ENCODE measurements around the gene INPP4B.

INPP4B gene

DNA sequence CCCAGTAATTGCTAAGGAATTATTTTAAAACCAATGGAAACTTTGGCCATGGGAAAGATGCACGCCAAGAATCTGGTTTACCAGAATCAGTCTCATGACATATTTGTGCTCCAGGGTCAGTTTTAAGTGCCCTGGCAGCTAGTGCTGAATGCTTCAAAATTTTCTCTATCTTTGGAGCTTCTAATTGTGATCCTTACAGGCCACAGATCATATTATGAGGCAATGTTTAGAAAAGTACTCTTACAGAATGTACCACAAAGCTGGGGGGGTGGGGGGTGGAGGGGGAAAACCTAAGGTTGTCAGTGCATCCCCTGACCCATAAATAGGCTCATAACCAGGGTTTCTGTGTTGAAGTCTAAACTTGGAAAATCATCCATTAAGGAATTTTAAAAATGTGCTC, 514.5 kb downstream of the INPP4B start:
- no peak for DNase-seq

DNA sequence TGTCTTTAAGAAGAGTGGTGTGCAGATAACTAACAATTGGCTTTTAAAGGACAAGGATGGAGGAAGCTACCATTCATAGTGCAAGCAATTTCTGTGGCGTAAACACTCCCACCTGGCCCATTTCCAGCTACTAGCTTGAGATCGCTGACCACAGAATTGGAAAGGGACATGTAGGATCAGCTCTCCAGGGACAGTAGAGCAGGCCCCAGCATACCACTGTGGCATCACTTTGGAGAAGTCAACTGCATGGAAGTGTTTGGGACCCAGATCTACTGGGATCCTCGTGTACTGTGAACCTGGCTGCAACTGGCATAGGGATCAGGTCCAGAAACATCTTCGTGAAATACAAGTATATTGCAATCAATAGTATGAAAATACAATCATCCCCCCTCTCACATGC, 515.0 kb downstream of the INPP4B start:
- DNase-seq, result no peak

DNA sequence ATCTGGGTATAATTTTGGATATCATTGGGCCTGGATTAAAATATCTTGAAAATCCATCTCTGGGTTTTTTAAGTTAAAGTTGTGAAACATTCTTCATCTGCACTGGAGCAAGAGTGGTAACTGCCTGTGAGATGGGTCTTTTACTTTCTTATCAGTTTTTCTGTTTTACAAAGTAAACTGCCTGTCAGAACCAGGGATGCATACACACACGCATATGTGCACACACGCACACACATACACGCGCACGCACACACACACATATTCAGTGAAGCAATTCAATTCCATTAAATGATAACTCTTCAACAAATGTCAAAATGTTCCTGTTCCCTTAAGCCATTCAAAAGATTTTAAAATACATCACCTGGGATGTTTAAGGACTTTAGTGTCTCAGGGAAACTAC, 515.8 kb downstream of the INPP4B start:
- no peak for DNase-seq

DNA sequence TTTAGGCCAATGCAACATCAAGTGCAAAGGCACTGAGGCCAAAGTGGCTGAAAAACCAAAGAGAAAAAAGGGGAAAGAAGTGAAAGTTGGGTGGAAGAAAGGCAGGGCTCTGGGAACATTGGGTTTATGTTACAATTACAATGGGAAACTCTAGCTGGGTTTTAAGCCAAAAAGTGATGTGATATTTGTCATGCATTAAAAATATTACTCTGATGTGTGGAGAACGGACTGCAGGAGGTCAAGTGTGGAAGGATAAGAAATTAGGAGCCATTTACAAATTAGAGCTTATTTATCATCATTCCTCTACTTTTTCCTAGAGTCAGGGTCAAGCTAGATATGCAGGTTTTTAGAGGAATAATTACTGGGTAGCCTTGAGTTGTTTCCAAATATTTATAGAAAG, 516.8 kb downstream of the INPP4B start:
- no peak for DNase-seq

DNA sequence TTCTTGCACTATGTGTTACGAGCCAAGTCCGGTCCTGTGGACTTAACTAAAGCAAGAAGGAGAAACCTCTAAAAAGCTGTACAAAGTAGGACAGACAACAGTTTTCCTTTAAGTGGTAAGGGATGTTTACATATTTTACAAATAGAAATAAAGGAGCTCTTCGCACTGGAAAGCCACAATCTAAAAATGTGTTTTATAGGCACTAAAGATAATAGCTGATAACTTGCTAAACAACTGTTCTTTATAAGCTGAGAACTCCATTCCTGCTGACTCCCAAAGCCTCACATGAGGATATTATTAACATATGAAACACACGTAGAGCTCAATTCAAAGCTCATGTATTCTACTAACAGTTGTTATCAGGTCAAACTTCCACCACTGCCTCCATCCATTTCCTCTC, 519.9 kb downstream of the INPP4B start:
- DNase-seq, result no peak

DNA sequence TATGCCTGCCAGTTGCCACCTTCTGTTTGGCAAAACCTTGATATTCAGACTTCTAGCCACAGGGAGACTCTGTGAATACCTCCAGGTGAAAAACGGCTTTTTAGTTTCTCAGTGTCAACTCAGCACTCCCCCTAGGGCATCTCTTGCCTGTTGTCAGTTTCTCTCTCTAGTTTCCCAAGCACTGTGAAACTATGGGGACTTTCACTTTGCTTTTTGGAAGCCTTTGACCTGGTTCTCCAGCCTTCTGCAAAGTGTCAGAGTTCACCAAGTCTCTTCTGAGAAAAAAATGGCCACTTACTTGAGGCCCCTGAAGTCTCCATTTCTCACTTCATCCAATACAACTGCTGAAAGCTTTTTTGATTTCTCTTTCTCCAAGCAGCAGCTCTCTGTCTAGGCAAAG, 521.5 kb downstream of the INPP4B start:
- no peak for DNase-seq

DNA sequence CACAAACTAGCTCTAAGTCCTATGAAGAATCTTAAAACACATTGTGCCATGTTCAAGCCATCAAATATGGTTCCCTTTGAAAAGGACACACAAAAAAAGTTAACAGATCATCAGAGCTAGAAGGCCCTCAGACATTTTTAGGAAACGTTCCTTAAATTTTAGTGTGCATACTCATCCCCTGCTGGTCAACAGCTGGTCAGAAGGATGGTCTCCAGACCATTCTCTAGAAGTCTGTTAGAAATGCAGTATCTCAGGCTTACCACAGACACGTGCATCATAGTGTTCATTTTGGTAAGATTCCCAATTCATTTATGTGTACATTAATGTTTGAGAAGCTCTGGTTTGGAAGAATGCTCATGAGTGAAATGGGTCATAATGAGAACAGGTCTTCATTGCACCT, 523.1 kb downstream of the INPP4B start:
- DNase-seq, result no peak

DNA sequence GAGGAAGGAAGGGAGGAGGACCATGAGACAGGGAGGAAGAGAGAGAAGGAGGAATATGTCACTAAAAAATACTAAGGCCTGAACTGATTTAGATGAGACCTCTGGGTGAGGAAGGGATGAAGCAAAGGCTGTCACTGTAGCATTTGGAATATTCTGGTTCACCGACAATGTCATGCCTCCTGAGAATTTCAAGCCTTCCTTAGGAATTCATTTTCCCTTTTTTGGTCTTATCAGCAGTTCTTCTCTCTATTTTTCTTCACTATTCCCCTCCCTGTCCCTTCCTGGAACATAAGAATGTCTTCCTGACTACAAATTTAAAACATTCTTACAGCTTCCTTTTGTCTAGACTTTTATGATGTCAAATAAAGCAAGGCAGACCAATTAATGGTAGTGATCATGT, 527.8 kb downstream of the INPP4B start:
- no peak for DNase-seq

DNA sequence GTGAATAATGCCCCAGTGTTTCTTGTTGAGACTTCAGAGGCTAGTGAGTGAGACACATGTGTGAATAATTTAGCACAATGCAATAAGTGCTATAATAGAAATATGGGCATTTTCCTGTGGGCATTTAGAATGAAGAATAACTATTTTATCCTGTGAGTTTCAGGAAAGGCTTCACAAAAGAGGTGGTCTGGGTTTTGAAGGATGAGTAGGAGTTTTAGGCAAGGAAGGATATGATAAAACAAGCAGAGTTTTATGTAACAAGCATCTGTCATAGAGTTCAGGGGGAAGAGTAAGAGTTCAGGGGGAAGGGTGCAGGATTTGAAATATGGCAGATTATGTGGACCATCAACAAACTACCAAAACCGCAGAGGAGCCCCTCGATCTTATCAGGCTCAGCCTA, 529.2 kb downstream of the INPP4B start:
- DNase-seq, result no peak

DNA sequence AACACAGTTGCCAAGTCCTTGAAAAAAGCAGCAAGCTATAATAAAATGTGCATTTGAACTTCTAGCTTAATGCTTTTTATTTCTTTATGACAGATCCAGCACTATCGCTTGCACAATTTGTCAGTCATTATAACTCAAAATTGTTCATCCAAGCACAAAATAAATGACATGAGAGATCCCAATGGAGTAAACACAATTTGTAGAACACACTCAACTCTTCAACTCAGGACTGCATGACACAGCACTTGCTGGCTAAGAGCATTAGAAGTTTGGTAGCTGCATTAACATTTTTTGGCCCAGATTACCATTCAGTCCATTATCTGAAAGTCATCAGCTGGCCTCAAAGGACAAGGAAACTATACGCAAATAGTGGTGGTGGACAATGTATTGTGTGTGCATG, 530.1 kb downstream of the INPP4B start:
- DNase-seq, result no peak

DNA sequence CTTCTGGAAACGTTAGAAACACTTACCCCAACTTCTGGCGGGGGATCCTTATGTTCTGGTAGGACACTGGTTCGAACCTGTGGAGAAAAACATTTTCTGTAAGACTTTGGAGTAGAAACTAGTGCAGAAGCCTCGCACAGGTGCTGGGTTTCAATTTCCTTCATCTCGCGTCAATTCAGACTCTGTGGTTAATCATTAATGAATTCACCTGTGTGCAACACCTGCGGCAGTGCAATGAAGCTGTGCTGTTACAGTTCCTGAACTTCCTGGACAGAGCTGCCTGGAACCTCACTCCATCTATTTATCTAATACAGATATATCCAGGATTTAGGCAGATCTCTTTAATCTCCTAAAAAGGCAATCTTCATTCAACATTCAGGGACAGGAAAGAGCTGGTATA, 531.4 kb downstream of the INPP4B start:
- DNase-seq, result no peak

DNA sequence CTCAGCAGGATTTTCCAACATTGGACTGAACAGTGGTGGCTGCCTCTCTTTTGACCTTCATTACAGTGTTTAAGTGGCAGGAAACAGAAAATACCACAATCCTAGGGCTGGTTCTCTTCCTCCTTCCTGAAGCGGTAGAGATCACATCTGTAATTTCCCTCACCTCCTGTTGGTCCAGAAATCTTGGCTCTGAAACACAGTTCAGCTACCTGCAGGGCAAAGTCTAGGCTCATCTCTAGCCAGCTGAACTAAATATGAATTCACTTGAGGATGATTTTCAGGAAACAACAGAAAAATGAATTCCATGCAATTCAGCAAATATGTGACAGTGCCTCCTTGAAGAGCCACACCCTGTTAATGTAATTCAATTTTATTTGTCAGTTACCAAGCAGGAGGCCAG, 531.9 kb downstream of the INPP4B start:
- no peak for DNase-seq

DNA sequence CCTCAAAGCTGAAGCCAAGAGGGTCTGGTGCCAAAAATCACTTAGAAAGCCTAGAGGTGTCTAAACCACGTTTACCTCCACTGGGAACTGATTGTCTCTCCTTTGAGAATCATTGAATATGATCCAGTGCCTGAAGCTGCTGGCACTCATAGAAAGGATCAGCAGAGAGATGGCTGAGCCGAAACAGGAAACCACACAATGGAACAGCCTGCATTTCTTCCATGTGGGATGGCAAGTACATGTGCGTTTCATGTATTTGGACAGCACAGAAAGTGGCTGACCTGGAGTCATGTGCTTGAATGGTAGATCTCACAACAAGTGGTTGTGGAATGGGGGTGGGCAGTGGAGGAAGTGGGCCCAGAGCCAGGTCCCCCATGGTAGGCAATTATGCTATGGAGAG, 533.7 kb downstream of the INPP4B start:
- DNase-seq, result no peak

DNA sequence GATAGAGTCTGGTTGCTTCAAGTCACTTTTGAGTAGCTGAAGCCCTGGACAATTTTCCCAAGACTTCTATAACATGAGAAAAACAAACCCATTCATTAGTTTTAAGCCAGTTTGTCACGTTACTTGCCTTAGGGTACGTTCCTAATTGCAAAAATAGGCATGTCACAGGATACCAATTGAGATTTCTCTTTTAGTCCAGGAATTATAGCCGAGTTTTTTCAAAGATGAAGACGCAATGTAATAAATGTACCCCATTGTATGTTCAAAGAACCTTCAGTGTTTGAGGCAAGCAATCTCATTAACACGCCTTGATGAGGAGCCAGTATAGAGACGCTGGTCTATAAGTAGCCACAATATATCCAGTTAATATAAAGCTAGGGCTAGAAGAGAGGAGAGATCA, 534.2 kb downstream of the INPP4B start:
- DNase-seq, result no peak

DNA sequence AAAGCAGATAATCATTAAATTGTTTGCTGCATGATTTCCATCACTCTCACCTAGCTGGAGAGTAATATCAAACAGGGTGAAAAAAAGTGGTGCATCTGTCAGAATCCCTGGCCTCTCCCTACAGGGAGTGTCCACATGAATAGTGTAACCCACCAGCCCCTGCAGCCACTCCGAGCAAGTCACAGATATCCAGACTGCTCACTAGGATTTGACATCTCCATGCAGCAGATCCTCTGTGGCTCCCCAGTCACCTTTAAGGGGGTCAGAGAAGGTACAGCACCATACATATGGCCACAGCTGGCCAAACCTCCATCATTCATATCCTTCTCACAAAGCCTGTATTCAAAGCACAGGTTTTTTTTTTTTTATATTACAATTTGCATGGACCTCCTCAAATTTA, 536.3 kb downstream of the INPP4B start:
- no peak for DNase-seq

DNA sequence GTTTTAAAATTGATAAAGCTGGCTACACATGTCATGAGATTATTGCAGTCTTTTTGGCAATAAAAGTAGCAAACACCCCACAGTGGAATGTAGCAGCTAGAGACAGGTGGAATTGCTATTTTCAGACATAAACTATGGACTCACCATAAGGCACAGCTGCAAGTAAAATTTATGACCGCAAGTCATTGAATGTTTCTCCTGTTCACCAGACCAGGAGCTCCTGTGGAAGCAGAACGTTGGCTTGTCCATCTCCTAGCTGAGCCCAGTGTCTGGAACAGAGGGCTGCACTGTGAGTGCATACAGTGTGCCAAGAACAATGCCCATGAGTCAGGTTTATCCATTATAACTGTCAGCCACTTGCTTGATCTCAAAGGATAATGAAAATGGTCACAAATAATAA, 538.2 kb downstream of the INPP4B start:
- DNase-seq, result no peak

DNA sequence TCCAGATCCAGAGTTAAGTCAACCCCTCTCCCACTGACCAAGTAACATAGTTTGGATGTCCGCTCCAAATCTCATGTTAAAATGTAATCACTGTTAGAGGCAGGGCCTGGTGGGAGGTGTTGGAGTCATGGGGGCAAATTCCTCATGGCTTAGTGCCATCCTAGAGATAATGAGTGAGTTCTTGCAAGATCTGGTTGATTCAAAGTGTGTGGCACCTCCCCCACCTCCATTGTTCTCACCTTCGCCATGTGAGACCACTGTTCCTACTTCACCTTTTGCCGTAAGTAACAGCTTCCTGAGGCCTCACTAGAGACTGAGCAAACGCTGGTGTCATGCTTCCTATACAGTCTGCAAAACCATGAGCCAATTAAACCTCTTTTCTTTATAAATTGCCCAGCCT, 548.8 kb downstream of the INPP4B start:
- no peak for DNase-seq

DNA sequence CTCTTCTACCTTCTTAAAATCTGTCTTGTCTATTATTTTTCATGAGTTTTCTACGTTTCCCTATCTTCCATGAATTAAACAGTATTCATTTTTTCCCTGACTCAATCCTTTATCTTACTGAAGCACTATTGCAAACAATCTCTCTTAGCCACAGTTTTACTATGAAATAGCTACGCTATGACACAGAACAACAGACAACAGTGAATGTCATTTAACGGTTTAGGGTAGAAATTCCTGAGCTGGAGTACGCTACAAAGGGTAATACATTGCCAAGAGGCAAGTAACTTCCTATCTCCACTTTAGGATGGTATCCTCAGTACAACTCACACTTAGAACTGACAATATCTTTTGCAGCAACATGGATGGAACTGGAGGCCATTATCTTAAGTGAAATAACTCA, 552.6 kb downstream of the INPP4B start:
- DNase-seq, result no peak

DNA sequence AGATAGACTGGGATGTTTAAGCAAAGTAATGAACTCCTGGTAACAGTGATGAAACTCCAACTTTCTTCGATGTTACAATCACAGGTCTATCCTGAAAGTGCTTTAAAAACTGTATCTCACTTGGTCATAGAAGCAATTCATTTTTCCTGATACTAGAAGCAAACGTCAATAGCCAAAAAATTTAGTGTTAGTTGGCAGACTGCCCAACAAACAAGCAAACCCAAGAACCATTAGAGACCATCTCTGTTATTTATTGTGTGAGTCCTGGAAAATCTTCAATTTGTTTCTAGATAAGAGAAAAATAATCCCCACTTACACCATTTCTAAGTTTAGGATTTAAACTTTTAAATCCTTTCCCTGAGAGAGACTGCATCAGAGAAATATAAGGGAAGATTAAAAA, 553.9 kb downstream of the INPP4B start:
- DNase-seq, result no peak

DNA sequence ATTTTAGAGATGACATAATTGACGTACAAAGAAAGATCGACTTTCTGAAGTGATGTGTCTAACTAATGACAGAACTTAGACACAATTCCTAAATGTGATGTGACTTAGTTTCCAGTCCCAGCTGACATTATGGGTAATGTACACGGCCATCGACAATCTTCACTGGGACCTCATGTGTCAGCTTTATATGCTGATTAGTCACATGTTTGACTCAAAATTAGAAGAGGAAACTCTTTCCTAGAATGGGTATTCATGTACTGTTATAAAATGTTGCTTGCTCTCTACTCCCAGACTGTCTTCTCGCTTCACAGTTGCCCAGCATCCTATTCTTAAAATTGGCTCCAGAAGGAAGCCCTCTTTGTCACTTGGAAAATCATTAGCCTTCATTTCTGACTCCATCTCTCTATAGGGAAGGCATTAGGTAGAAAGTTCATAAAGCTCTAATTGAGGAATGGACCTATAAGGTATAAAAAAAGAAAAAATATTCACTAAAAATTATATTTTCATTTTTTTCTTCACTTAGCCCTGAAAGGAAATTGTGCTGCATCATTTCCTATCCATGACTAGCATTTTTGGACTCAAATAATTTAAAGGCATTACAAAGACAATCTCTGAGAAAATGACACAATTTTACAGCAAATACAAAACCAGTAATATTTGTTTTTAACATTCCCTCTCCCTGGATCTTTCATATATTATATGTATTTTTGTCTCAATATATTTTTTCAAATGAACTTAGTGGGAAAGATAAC, 554.6 kb downstream of the INPP4B start:
- no peak for DNase-seq

DNA sequence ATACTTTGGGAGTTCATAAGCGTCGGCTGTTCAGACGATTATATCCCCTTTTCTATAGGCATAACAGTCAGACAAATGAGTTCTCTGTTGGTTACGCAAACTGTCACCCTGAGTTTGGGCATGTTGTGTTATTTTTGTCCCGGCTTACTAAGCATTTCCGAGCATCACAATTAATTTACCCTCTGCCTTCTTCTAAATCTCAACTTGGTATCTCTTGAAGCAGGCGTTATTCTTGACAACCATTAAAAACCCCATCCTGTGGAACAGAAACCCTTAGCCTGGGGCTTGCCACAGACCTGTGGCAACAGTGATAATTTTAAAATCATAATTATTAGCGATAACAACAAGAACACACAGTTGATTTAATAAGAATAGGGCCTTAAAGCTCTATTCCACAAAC, 558.7 kb downstream of the INPP4B start:
- no peak for DNase-seq

DNA sequence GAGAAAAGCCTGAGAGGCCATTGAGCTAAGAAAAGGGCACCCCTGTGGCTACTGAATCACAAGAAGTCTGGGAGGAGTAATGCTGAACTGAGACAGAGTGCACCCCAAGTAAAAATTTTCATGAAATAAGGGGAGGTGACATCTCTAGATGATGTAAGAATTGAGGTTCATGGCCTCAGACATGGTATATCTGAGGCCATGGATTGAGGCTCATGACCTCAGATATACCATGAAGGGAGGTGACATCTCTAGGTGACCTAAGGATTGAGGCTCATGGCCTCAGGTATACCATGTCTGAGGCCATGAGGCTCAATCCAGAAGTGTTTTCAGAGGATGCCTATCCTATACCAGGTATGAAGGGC, 560.9 kb downstream of the INPP4B start:
- no peak for DNase-seq

DNA sequence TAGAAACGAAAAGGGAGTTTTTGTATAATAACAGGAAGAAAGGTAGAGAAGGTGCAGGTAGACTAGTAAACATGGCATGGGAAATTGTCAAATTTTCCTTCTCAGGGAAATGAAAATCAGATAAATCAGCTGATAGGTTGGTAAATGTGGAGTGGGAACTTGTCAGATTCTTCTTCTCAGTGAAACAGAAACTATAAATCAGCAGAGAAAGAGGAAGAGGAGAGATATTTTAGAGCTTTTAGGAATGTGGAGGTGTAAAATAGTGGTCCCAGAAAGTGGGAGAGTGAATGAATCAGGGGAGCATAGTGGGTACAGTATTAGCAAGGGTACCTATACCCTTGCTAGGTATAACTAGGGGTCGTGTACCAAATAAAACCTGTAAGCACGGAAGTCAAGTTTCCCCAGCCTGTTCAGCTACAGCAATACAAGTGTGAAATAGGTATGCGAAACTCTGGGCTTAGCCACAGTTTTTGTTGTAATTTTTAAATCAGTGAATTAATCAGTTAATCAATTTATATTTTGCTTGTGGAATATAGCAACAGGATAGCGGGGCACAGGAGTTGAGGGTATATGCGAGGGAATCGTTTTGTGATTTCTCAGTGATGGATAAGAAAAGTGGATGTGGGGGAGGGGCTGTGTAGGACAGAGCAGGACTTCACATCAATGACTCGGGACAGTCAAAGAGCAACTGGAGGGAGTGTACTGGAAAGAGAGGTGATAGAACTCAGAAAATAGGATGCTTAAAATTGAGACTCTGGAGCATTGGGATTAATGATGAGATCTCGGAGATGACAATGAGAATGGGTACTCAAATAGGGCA, 561.5 kb downstream of the INPP4B start:
- no peak for DNase-seq

DNA sequence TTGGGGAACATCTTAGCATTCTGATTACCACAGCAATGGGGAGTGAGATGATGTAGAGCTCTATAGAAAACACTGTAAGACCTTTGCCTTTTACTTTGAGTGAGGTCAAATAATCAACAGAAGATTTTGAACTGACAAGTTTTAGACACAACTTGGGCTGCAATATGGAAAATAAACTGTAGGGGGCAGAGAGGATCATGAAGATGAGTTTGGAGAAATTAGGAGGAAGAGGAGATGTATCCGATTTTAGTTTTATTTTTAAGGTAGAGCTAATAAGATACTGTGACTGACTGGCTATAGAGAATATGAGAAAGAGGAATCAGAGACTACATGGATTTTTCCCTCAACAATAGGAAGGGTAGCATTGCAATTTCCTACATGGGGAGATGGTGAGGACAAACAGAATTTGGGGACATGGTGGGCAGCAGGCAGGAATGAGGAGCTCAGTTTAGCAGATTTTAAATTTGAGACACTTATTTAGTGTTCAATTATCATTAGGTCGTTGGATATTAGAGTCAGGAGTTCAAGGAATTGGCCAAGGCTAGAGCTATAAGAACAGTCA, 563.1 kb downstream of the INPP4B start:
- DNase-seq, result no peak

DNA sequence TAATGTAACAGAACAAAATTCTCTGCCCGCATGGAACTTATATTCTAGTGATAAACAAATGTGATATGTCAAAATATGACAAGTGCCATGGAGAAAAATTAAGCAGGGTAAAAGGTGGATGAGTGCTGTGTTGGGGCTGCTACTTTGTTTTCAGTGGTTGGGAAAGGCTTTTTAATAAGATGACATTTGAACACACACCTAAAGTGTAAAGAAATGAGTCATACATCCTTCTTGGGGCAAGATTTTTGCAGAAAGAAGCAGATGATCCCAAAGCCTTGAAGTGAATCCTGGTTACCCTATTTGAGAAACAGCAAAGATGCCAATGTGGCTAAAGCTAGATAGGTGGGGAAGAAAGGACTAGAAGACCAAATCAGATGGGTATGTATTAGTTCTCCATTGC, 564.1 kb downstream of the INPP4B start:
- DNase-seq, result no peak
